Heart left ventricle (tissue), 13 donors: ENCODE measurements around the gene RIC8B.

Experiments used
- CTCF ChIP-seq, 12 donors: fragments of 200-600 bp; sonication (generic) in 4 of 12; IDR thresholded peaks; one replicate each; pipeline versions ENCODE4 v1.5.0 to v1.8.0; 2018 to 2022; ENCODE audit warnings: antibody characterized with exemption in 12 of 12, mild to moderate bottlenecking in 5 of 12
- POLR2A ChIP-seq, 2 donors: fragments of 450-650 bp; IDR thresholded peaks; one replicate each; pipeline ENCODE4 v1.6.1; 2017; ENCODE audit warnings: antibody characterized with exemption in 2 of 2, mild to moderate bottlenecking in 2 of 2, moderate library complexity in 2 of 2
- donor health status: ischemic (EF 13 %, LVEDD 7.1; RV severe dilation, severe dysfunction).
- donor health status: DM: no; HTN: yes; CAD: no.
- donor health status: DM: no; HTN: no; CAD: no.
- donor health status: ischemic (EF 25% LVEDD 6.9; RV normal size, moderate dysfunction).
- donor health status: ischemic (EF 25% LVEDD 5.7; RV mildly dilated, moderate dysfunction).
- donor health status: ischemic (EF 35%, LVEDD 5.7; RV mildly dilated, moderate dysfunction).
- donor health status: nonischemic (EF 11% LVEDD 7.7; RV severe dilation, severe dysfunction).
- donor health status: DM: yes; HTN: yes; CAD: no.
- donor health status: PGD.
- donor health status: ischemic (EF 29% LVEDD 5.4; RV normal size, mild dysfunction).
- donor health status: nonischemic (EF 23%, LVEDD 6.1; RV moderate dilation, normal function).

GRCh38 chr12:106871477-106871876 is 97.0 kb downstream of the RIC8B start:
- TF ChIP-seq CTCF (IDR thresholded peaks at IDR 0.05) (no peak), POLR2A (IDR thresholded peaks at IDR 0.05) (no peak)
